AG04449 (cell line): ENCODE results near the gene RBBP5.

Experiments used
- CTCF ChIA-PET: fragments of 350-600 bp; formaldehyde crosslinking; extraction: SDS; loops from one replicate; lab custom pipeline; 2021; ENCODE audit warnings: antibody characterized with exemption; lab: Yijun Ruan, JAX
- POLR2A ChIA-PET: fragments of 400-600, 350-600 bp; formaldehyde crosslinking; extraction: SDS; loops from one replicate; lab custom pipeline; 2020; ENCODE audit warnings: antibody characterized with exemption, inconsistent platforms; lab: Yijun Ruan, JAX
- DNase-seq: peaks from one replicate; pipeline ENCODE4 v3.0.0-alpha.2; 2010; ENCODE audit warnings: low read depth, low spot score
- H3K4me3 ChIP-seq: 2 replicates; pipeline ENCODE4 v1.5.1; 2011; ENCODE audit warnings: low read depth, mild to moderate bottlenecking, control low read depth, low read length
- CTCF ChIP-seq: IDR thresholded peaks from one replicate; pipeline ENCODE4 v1.5.1; 2011; ENCODE audit warnings: mild to moderate bottlenecking, moderate library complexity, low read length, control low read depth, inconsistent platforms; ENCODE audit not compliant: insufficient read depth; ENCODE audit errors: missing control alignments

The RBBP5 gene

GRCh38 chr1:205062319-205062718 is 59.5 kb downstream of the RBBP5 start:
- H3K4me3 ChIP-seq: no peak overlapping the region
- DNase-seq: no peak
- POLR2A ChIA-PET: no interaction called here
- no peak for TF ChIP-seq CTCF
- CTCF ChIA-PET: interaction anchor here (0.6 to 6.7 kb wide), 38 partner anchors 9 to 263 kb away, joined by 3 to 262 read pairs (median 9); partner anchors contain the start of genes CNTN2 and TMEM81

- CTCF ChIA-PET: interaction anchor here (0.6 to 6.7 kb wide), 68 partner anchors 10 to 301 kb away, joined by 3 to 262 read pairs (median 7); partner anchors contain the start of genes CNTN2, RBBP5 and TMEM81
- no peak overlapping the region for H3K4me3 ChIP-seq
- POLR2A ChIA-PET: no interaction called here
- peak; percentile 90 for TF ChIP-seq CTCF
- no peak for DNase-seq
Observed at GRCh38 chr1:205061665-205062069, 60.1 kb downstream of the RBBP5 start.

- H3K4me3 ChIP-seq: no peak overlapping the region
- no peak for TF ChIP-seq CTCF
- no peak for DNase-seq
- CTCF ChIA-PET: interaction anchor here (0.7 to 6.7 kb wide), 64 partner anchors 10 to 302 kb away, joined by 3 to 262 read pairs (median 7); partner anchors contain the start of genes CNTN2, RBBP5 and TMEM81
- POLR2A ChIA-PET: no interaction called here
Observed at GRCh38 chr1:205061227-205061626, 60.6 kb downstream of the RBBP5 start.

- DNase-seq: no peak
- no peak overlapping the region for H3K4me3 ChIP-seq
- ChIA-PET CTCF (interaction anchor here (0.8 to 6.7 kb wide), 40 partner anchors 10 to 253 kb away, joined by 3 to 262 read pairs (median 10); partner anchors contain the start of genes CNTN2, RBBP5 and TMEM81), POLR2A (no interaction called here)
- TF ChIP-seq CTCF: no peak
Observed at GRCh38 chr1:205060746-205061145, 61.0 kb downstream of the RBBP5 start.

GRCh38 chr1:205059660-205060059 is 62.1 kb downstream of the RBBP5 start:
- DNase-seq: no peak
- ChIA-PET POLR2A (no interaction called here), CTCF (interaction anchor here (4.7 to 6.7 kb wide), 5 partner anchors 8 to 196 kb away, joined by 65 to 262 read pairs (median 127); no protein-coding TSS in a partner anchor)
- TF ChIP-seq CTCF: no peak
- no peak overlapping the region for H3K4me3 ChIP-seq

- no peak for DNase-seq
- TF ChIP-seq CTCF: no peak
- POLR2A ChIA-PET: no interaction called here
- H3K4me3 ChIP-seq: no peak overlapping the region
- CTCF ChIA-PET: interaction anchor here (5.8 to 6.7 kb wide), 3 partner anchors 8 to 197 kb away, joined by 90 to 262 read pairs (median 127); no protein-coding TSS in a partner anchor
Observed at GRCh38 chr1:205058853-205059252, 62.9 kb downstream of the RBBP5 start.
